GM18873 (cell line): ENCODE results near the gene CKAP2L.

ENCODE experiments used
- ATAC-seq: cut with Tn5 transposase; IDR thresholded peaks from one replicate; pipeline ENCODE4 v1.9.1; 2021; ENCODE audit warnings: mild to moderate bottlenecking, moderate library complexity, moderate number of reproducible peaks; ENCODE audit not compliant: unreplicated experiment, low FRiP score

CKAP2L gene

GRCh38 chr2:112687522-112687921, 76.9 kb downstream of the CKAP2L start:
- ATAC-seq, result no peak
